GM21619 (cell line): ENCODE measurements around the gene NPBWR2.
"Not testable (repeated sequence)": the region's sequence is repeated elsewhere in the genome, so short reads cannot be mapped to it uniquely, and the experiment has no call there.

Source experiments
- ATAC-seq: cut with Tn5 transposase; IDR thresholded peaks from one replicate; pipeline ENCODE4 v1.9.1; 2021; ENCODE audit not compliant: unreplicated experiment

The NPBWR2 gene

DNA sequence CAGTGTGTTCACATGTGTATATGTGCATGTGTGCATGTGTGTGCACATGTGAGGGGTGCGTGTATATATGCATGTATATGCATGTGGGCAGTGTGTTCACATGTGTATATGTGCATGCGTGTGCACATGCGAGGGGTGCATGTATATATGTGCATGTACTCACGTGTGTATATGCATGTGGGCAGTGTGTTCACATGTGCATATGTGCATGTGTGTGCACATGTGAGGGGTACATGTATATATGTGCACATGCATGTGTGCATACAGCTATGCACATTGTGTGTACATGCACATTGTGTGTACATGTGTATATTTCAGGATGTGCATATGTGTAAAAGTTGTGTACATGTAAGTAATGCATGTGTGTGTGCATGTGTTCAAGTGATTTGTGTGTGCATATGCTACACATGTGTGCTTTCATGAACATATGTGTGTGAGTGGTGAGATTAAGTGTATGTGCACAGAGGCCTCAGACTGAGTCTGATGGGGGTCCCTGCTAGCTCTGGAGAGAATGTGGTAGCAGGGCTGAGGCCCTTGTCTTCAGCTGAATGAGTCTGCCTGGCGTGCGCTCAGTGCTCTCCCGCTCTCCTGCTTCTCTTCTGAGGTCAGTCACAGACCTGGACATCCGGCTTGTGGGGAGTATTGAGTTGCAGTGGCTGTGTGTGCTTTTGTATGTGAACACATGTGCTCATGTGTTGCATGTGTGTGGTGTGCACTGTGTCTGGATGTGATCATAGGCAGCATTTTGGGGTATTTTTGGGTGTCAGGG lies 37.0 kb upstream of the NPBWR2 start:
- no peak for ATAC-seq

DNA sequence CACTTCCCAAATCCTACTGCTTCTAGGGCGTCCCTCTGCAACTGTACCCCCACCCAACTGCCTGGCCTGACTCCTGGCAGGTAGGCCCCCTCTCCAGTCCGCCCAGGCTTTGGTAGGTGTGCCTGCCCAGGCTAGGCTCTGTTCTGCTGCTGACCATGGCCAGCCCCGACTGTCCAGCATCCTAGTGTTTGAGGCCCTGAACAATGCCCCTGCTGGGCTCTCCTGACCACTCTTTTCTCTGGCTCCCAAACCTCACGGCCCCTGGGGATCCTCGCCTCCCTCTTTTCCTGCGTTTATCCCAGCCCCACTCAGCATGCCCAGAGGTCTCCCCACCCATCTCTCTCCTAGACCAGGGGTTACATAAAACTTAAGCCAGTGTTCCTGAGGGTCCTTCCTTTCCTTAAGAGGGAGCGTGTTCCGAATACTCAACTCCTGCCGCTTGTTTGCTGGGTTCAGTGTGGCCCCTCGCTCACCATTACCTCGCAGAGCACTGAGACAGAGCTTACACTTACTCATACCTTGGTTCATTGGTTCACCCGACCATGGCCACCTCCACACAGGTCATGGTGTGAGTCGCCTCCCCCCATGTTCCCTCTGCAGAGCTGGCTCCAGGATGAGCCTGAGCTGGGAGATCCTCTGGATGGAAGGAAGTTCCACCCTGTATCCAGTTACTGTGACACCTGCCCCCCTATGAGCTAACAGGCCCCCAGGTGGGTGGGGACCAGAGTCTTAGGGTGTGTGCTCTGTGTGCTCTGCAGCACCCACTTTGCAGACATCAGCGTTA lies 35.8 kb upstream of the NPBWR2 start:
- ATAC-seq: no peak

DNA sequence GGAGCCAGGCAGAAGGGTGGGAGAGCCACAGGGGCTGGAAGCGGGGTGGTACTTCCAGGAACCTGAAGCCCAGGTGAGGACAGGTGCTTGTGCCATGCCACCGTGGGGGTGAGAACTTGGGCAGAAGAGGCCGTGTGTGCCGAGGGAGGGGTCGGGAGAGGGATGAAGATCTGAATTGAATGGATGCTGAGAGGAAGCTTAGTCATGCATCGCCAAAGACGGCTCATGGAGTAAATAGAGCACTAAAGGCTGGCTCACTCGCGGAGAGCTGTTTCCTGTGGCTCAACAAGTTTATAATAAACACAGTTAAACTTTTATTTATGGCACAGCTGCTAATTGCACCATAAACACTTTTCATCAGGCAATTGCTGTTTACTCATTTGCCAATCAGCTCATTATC lies 35.2 kb upstream of the NPBWR2 start:
- ATAC-seq: no peak

DNA sequence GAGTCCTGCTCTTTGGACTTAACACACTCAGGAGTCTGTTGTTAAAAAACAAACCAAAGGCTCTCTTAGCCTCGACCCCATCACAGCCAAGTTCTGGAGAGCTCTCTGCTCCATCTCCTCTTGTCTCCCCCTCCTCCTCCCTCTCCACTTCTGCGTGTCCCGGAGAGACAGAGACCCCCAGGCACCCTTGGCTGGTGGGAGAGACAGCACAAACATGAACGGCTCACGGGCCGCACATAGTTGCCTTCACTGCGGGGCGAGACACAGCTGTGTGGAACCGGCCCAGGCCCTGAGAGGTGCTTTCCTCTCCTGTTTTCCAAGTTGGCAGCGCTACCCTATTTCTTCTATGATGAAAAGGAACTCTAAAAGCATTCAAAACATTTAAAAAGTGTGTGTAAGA lies 33.6 kb upstream of the NPBWR2 start:
- ATAC-seq: no peak

DNA sequence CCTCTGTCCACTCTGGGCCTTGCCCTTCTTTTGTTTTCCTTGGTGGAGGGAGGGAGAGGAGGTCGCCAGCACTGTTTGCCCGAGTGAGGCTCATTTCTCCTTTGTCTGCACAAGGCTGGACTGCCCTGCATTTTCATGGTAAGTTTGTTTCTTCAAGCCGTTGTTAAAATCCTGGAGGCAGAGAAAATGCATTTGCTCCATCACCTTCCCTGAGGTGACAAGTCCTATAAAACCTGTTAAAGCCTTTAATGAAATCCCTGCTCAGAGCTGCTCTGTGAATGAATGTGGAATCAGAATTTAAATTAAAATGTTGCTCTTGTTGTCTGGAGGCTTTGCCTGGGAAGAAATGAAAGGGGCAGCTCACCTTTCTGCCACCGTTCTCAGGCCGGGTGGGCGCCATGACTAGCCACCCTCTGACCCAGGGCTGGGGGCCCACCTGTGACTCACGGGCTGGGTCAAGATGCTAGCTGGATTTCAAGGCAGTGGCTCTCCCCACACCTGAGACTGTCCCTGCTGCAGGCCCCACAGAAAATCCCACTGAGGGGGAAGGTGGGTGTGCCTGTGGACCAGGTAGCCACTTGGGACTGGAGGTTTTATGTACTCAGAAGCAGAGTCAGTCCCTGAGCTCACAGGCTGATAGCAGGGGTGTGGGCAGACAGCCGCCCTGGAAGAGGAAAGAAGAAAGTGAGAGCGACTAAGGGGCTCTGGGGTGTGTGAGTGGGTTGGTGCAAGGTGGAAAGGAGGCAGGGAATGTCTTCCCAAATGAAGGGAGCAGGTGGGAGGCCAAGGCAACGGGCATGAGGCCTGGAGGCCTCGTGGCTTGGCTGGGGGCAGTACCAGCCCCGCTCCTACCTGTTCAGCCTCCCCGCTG lies 32.9 kb upstream of the NPBWR2 start:
- no peak for ATAC-seq

DNA sequence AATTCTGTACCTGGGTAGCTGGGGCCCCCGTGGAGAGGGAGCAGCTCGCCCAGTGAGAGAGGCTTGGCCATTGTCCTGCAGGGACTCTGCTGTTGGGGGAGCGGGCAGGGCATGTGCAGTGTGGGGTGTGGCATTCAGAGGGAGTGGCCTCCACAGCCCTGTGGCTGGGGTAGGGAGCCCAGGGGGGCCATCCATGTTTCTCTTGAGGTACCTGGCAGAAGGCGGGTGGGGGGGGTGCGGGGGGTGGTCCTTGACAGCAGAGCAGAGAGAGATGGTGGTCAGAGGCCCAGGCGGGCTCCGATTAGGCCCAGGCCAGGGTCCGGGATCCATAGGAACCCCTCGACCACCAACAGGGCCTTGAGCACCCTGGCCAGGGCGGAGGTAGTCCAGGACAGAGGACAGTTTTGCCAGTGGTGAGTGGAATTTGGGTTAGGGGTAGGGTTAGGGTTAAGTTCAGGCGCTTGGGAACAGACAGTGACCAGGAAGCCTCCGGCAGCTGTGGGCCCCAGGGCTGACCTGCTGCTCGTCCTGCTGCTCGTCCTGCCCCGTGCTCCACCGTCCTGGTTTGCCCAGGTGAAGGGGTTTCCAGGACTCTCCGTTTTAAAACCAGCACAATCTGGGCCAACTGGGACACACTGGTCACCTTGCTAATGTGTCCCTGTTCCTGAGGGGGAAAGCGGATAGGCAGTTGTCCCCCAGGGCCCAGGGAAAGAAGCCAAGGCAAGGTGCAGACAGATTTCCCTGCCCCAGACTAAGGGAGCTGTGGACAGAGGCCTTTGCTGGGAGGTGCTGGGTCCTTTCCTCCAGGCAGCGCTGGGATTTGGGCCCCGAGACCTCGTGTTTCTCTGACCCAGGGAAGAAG lies 32.1 kb upstream of the NPBWR2 start:
- ATAC-seq: no peak

DNA sequence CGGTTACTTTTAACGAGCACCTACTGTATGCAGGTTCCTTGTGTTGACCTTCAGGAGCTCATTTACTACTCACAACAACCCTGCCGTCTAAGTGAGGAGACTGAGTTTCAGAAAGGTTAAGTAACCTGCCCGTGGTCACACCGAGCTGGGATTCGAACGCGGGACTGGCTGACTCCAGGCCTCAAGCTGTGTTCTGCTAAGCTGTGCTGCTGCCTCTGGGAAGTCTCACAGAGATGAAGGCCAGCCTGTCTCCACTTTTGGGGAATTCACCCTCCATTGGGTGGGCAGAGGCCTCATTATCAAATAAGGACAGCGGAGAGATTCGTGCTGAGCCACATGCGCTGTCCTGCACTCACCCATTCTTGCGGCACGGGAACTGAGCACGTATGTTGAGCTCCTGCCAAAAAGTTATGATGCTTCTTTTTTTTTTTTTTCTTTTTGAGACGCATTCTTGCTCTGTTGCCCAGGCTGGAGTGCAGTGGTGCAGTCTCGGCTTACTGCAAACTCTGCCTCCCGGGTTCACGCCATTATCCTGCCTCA lies 31.0 kb upstream of the NPBWR2 start:
- ATAC-seq: no peak

DNA sequence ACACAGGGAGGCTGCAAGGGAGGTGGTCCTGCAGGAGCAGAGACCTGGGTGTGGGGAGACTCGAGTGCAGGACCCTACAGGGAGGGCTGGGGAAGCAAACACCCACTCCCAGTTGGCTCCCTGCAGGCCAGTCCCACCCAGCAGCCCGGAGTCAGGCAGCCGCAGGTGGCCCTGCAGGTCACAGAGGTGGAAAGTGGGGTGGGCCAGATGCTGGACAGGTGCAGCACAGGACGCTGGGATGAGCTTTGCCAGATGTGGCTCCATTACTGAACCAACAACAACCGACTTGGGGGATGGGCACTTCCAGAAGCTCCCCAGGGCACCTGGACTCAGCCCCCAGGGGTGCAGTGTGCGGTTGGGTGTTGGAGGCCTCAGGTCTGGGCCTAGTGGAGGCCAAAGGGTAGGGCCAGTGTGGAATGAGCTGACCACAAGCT lies 30.2 kb upstream of the NPBWR2 start:
- ATAC-seq: no peak

DNA sequence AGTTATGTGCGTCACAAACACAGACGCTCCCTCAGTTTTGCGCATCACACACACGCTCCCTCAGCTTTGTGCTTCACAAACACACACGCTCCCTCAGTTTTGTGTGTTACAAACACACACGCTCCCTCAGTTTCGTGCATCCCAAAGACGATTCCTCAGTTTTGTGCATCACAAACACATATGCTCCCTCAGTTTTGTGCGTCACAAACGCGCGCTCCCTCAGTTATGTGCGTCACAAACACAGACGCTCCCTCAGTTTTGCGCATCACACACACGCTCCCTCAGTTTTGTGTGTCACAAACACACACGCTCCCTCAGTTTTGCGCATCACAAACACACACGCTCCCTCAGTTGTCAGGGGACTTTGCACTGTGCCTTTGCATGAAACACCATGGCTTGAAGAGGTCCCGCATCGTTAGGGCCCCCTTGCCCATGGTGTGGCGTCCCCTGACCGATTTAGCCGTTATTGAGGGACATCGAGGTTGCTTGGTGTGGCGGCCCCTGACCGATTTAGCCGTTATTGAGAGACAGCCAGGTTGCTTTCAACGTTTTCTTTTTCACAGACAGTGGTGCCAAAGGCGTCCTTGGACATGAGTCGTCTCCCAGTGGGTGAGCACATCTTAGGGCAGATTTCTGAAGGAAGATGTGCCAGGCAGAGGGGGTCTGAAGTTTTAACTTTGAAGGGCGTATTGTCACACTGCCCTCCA lies 28.8 kb upstream of the NPBWR2 start:
- ATAC-seq: no peak

DNA sequence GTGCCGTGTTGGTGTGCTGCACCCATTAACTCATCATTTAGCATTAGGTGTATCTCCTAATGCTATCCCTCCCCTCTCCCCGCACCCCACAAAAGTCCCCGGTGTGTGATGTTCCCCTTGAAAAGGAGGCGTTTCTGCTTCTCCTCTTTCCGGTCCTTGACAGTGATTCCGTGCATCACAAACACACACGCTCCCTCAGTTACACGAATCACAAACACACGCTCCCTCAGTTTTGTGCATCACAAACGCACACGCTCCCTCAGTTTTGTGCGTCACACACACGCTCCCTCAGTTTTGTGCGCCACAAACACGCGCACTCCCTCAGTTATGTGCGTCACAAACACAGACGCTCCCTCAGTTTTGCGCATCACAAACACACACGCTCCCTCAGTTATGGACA lies 27.4 kb upstream of the NPBWR2 start:
- ATAC-seq: not testable (repeated sequence)

DNA sequence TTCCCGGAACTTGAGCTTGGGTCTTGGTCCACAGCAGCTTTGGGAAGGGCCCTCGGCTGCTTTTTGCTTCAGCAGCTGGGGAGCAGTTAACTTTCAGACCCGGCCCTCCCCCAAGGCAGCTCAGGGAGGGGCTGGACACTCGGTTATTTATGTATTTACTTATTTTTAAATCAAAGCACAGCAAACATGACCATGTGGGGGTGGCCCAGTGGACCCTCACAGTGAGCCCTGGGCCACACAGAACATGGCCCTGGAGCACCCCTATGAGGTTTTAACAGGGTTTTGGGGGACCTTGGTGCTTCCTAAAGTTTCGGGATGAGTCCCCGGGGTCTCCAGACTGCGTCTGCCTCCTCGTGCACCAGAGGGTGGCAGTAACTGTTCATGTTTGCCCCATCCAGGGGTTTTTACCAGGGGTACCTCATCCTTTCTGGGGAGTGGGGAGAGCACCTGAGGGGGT lies 26.6 kb upstream of the NPBWR2 start:
- ATAC-seq: no peak

DNA sequence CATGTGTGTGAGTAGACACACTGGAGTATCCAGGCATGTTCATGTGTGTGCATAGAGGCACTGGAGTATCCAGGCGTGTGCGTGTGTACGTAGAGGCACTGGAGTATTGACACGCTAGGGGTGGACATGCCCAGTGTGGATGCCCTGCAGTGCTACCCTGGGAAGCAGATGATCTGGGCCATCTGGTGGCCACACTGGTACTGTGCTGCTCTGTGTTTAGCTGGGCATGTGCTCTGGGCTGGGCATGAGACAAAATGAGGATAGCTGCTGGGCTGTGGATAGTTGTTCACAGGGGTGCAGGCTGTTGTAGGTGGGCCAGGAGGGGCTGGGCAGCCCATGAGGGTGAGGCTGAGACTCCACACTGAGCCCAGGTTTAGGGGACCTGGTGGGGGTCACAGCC lies 24.0 kb upstream of the NPBWR2 start:
- ATAC-seq: no peak

DNA sequence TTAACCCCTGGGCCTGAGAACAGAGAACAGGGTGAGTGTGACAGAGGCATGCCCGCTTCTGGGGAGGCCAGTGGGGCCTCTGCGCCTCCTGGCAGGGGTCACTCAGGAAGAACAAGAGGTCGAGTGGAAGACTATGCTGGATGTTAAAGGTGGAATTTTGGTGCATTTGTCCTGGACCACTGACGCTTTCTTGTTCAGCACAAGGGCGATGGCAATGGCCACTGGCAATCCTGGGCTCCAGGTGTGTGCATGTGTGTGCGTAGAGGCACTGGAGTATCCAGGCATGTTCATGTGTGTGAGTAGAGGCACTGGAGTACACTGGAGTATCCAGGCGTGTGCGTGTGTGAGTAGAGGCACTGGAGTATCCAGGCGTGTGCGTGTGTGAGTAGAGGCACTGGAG lies 23.5 kb upstream of the NPBWR2 start:
- ATAC-seq: no peak

DNA sequence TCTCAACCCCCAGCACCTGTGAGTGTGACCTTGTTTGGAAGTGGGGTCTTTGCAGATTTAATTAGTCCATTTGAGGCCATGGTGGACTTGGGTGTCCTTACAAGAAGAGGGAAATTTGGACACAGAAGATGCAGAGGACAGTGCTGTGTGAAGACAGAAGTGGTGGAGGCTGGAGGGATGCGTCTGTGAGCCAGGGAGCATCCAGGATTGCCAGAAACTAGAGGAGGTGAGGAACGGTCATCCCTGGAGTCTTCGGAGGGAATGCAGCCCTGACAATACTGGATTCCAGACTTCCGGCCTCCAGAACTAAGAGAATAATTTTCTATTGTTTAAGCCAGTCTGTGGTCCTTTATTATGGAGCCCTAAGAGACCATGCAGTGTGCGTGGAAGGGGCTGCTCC lies 22.9 kb upstream of the NPBWR2 start:
- ATAC-seq: no peak

DNA sequence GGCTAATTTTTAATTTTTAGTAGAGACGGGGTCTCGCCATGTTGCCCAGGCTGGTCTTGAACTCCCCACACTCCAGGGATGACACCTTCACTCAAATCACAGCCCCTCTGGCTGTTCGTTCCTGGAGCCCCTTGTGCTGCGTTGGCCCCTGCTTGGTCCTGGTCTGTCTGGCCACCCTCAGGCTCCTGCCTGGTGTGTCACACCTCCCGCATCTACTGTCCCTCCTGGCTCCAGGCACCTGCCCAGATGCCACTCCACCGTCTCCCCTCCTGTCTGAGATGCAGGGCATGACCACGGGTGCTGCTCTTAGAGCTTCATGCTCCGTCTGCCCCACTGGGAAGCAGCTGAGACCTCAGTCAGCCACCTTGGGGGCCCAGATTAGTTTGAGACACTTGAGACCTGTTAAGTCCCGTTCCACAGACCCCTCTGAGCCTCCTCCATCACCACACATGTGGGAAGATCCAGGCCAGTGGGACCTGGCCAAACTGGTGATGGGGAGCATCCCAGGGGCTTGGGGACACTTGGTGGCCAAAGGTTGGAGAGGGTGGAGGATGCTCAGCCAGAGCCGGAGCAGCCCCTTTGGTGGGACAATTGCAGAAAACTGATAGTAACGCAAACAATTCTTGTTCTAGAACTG lies 21.9 kb upstream of the NPBWR2 start:
- no peak for ATAC-seq

DNA sequence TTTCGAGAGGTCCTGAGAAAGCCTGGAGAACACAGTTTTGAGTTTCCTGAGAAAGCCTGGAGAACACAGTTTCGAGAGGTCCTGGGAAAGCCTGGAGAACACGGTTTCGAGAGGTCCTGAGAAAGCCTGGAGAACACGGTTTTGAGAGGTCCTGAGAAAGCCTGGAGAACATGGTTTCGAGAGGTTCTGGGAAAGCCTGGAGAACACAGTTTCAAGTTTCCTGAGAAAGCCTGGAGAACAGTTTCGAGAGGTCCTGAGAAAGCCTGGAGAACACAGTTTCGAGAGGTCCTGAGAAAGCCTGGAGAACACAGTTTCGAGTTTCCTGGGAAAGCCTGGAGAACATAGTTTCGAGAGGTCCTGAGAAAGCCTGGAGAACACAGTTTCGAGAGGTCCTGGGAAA lies 16.2 kb upstream of the NPBWR2 start:
- not testable (repeated sequence) for ATAC-seq

DNA sequence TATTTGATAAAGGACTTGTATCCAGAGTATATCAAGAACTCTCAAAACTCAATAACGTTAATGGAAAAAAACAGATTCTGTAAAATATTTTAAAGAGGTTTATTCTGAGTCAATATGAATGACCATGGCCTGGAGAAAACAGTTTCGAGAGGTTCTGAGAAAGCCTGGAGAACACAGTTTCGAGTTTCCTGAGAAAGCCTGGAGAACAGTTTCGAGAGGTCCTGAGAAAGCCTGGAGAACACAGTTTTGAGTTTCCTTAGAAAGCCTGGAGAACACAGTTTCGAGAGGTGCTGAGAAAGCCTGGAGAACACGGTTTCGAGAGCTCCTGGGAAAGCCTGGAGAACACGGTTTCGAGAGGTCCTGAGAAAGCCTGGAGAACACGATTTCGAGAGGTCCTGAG lies 15.6 kb upstream of the NPBWR2 start:
- not testable (repeated sequence) for ATAC-seq

DNA sequence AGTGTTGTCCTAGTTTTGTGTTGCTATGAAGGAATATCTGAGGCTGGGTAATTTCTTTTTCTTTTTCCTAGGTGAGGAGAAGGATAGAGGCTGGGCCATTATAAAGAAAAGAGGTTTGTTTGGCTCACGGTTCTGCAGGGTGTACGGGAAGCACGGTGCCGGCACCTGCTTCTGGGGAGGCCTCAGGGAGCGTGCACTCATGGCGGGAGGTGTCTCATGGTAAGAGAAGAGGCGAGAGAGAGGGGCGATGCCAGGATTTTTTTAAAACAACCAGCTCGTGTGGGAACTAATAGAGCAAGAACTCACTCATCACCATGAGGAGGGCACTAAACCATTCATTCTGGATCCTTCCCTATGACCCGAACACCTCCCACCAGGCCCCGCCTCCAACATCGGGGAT lies 14.2 kb upstream of the NPBWR2 start:
- ATAC-seq: no peak

DNA sequence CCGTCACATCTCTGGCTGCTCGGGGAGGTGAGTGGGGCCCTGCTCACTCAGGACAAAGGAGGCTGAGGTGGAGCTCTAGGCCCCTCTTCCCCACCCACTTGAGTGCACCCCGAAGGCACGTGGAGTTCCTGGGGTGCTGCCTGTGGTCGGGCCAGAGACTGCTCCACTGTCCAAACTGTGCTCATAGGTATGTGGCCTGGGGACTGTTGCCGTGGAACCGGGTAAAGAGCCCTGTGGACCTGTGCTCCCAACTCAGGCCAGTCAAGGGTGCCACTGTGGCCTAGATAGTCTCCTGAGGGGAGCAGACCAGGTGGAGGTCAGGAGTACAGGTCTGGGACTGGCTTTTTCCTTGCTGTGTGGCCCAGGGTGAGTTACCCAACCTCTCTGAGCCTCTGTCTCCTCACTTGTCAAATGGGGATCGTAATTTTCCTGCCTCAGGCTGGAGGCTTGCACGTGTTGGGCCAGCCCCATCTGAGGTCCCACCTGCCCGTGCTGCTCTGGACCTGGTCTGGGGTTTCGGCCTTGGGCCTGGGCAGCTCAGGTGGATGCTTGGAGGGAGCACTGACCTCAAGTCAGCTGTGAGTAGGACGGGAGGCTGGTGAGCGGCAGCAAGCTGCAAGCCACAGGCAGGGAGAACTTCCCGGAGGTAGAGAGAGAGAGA lies 12.4 kb upstream of the NPBWR2 start:
- no peak for ATAC-seq
